PFSK-1 (cell line): ENCODE measurements around the gene GLS.

Experiments
- FOXP2 ChIP-seq: optimal IDR thresholded peaks from 2 replicates; pipeline ENCODE3; 2011; ENCODE audit warnings: borderline replicate concordance, control low read depth, inconsistent platforms; ENCODE audit not compliant: insufficient read depth; ENCODE audit errors: extremely low read length, extremely low read depth
- POLR2AphosphoS5 ChIP-seq: IDR thresholded peaks from 2 replicates; pipeline ENCODE4 v1.6.1; 2012; ENCODE audit warnings: low read depth, mild to moderate bottlenecking, control low read depth, low read length, moderate library complexity
- REST ChIP-seq, 2 experiments: IDR thresholded peaks; 2 replicates each; pipeline versions ENCODE4 v1.6.1 to v1.8.0; 2011 to 2012; ENCODE audit warnings: low read depth in 2 of 2, low read length in 2 of 2, control low read depth in 1 of 2, inconsistent platforms in 1 of 2, mild to moderate bottlenecking in 1 of 2, moderate library complexity in 1 of 2; ENCODE audit not compliant: insufficient read depth in 1 of 2
- SIN3A ChIP-seq: IDR thresholded peaks from 2 replicates; pipeline ENCODE4 v1.6.1; 2012; ENCODE audit warnings: mild to moderate bottlenecking, low read length, moderate library complexity, borderline replicate concordance; ENCODE audit not compliant: insufficient read depth
- TAF1 ChIP-seq: IDR thresholded peaks from 2 replicates; pipeline ENCODE4 v1.6.1; 2012; ENCODE audit warnings: low read length, control low read depth, borderline replicate concordance; ENCODE audit not compliant: insufficient read depth

The GLS gene

GRCh38 chr2:190965580-190966222 is 85.1 kb downstream of the GLS start:
- TF ChIP-seq FOXP2 (no peak), SIN3A (no peak), REST (IDR thresholded peaks at IDR 0.05; ENCODE audit: insufficient read depth in 1 of 2, low read depth in 2 of 2, low read length in 2 of 2) (no peak), TAF1 (no peak), POLR2AphosphoS5 (no peak)

- TF ChIP-seq TAF1 (no peak), POLR2AphosphoS5 (no peak), FOXP2 (no peak), SIN3A (no peak), REST (IDR thresholded peaks at IDR 0.05; ENCODE audit: insufficient read depth in 1 of 2, low read depth in 2 of 2, low read length in 2 of 2) (no peak)
These were observed 87.9 kb downstream of the GLS start for GRCh38 chr2:190968522-190968921.

GRCh38 chr2:190970160-190970559 is 89.5 kb downstream of the GLS start:
- TF ChIP-seq REST (IDR thresholded peaks at IDR 0.05; ENCODE audit: insufficient read depth in 1 of 2, low read depth in 2 of 2, low read length in 2 of 2) (no peak), POLR2AphosphoS5 (no peak), SIN3A (no peak)

GRCh38 chr2:190970873-190971506 is 90.4 kb downstream of the GLS start:
- TF ChIP-seq POLR2AphosphoS5 (no peak), SIN3A (no peak), REST (IDR thresholded peaks at IDR 0.05; ENCODE audit: insufficient read depth in 1 of 2, low read depth in 2 of 2, low read length in 2 of 2) (no peak), TAF1 (no peak), FOXP2 (no peak)

- TF ChIP-seq SIN3A (no peak), TAF1 (no peak)
These were observed 91.6 kb downstream of the GLS start for GRCh38 chr2:190972213-190972612.
